Heart right ventricle (tissue), 16 donors: ENCODE results near the gene NAALADL1. TPM values are rescaled to one million over a fixed set of nuclear protein-coding genes. Genes with fewer than 3 reads are reported as not detected.
A peak's percentile ranks its signal among the peaks of the same experiment; 100 is the strongest.

Experiments used
- ATAC-seq, 8 donors: fragments of 200-7000 bp; cut with Tn5 transposase; one replicate each; pipeline ENCODE4 v1.9.1; 2020; ENCODE audit warnings: mild to moderate bottlenecking in 8 of 8, moderate library complexity in 8 of 8, moderate number of reproducible peaks in 1 of 8
- DNase-seq, 2 donors: peaks; one replicate each; pipeline ENCODE4 v3.0.0-alpha.2; 2020
- H3K27ac ChIP-seq, 10 donors: fragments of 200-600 bp; sonication (generic) in 2 of 10; one replicate each; pipeline versions ENCODE4 v1.5.0 to v1.8.0; 2020 to 2022; ENCODE audit warnings: mild to moderate bottlenecking in 3 of 10
- H3K27me3 ChIP-seq, 7 donors: fragments of 200-600 bp; one replicate each; pipeline ENCODE4 v1.8.0; 2021 to 2022; ENCODE audit warnings: mild to moderate bottlenecking in 2 of 7
- H3K36me3 ChIP-seq, 9 donors: fragments of 200-600 bp; sonication (generic) in 1 of 9; one replicate each; pipeline versions ENCODE4 v1.5.0 to v1.8.0; 2020 to 2022; ENCODE audit warnings: mild to moderate bottlenecking in 2 of 9
- H3K4me1 ChIP-seq, 9 donors: fragments of 200-600 bp; sonication (generic) in 1 of 9; one replicate each; pipeline versions ENCODE4 v1.5.0 to v1.8.0; 2020 to 2022; ENCODE audit warnings: mild to moderate bottlenecking in 4 of 9
- H3K4me3 ChIP-seq, 10 donors: fragments of 200-600 bp; sonication (generic) in 2 of 10; one replicate each; pipeline versions ENCODE4 v1.5.0 to v1.8.0; 2020 to 2022; ENCODE audit warnings: mild to moderate bottlenecking in 7 of 10, moderate library complexity in 2 of 10
- H3K9me3 ChIP-seq, 11 donors: fragments of 200-600 bp in 10 of 11; sonication (generic) in 2 of 11; one replicate each; pipeline versions ENCODE4 v1.5.0 to v1.8.0; 2013 to 2022; ENCODE audit warnings: mild to moderate bottlenecking in 2 of 11, control low read depth in 1 of 11, moderate library complexity in 1 of 11
- CTCF ChIP-seq, 9 donors: fragments of 200-600 bp; sonication (generic) in 2 of 9; IDR thresholded peaks; one replicate each; pipeline versions ENCODE4 v1.5.0 to v1.8.0; 2021 to 2022; ENCODE audit warnings: antibody characterized with exemption in 9 of 9, mild to moderate bottlenecking in 5 of 9, moderate library complexity in 1 of 9
- WGBS, 2 donors: extraction: QIAGEN DNeasy Blood & Tissue Kit; methylation state at CpG; one replicate each; pipeline ENCODE4 v1.1.7; 2013; ENCODE audit warnings: inconsistent platforms in 1 of 2; 5-methylcytosine and 5-hydroxymethylcytosine counted together
- intact Hi-C, 10 donors: fragments of 100-400 bp; cut with DNase I; formaldehyde crosslinking; loops; one replicate each; pipeline versions ENCODE4 v1.11.1 to v1.14.2; 2022
- polyA plus RNA-seq, 2 donors: library from polyadenylated mRNA; stranded (reverse); fragments of 200-250 nt; gene quantifications; one replicate each; pipeline ENCODE4 v1.2.3, GENCODE V29; 2013
- total RNA-seq, 10 donors: library from RNA; stranded (reverse); fragmentation: NEBNext Ultra II Directional in 3 of 10; extraction: Animal tissue kit (Norgen Biotek cat#: 25700) in 3 of 10; gene quantifications; one replicate each; pipeline versions ENCODE4 v1.2.1 to v1.2.4, GENCODE V29; 2021 to 2023
- donor health status: Arrhythmogenic right ventricular cardiomyopathy.
- donor health status: ischemic (EF 13 %, LVEDD 7.1; RV severe dilation, severe dysfunction).
- donor health status: healthy with polysubstance abuse.
- donor health status: DM: no; HTN: yes; CAD: no.
- donor health status: DM: no; HTN: no; CAD: no.
- donor health status: ischemic (EF 25% LVEDD 6.9; RV normal size, moderate dysfunction).
- donor health status: ischemic (EF 25% LVEDD 5.7; RV mildly dilated, moderate dysfunction).
- donor health status: healthy.
- donor health status: DM: yes; HTN: yes; CAD: no.
- donor health status: Ischemic cardiomyopathy.
- donor health status: ischemic (EF 35%, LVEDD 5.7; RV mildly dilated, moderate dysfunction).
- donor health status: nonischemic (EF 11% LVEDD 7.7; RV severe dilation, severe dysfunction).
- donor health status: DM: yes; HTN: yes; CAD: no.
- donor health status: PGD.
- donor health status: ischemic (EF 29% LVEDD 5.4; RV normal size, mild dysfunction).
- donor health status: nonischemic (EF 23%, LVEDD 6.1; RV moderate dilation, normal function).

The NAALADL1 gene
- total and polyA plus RNA-seq, 12 donors, result 2.1 to 9.1 (median 3.9) TPM

DNA sequence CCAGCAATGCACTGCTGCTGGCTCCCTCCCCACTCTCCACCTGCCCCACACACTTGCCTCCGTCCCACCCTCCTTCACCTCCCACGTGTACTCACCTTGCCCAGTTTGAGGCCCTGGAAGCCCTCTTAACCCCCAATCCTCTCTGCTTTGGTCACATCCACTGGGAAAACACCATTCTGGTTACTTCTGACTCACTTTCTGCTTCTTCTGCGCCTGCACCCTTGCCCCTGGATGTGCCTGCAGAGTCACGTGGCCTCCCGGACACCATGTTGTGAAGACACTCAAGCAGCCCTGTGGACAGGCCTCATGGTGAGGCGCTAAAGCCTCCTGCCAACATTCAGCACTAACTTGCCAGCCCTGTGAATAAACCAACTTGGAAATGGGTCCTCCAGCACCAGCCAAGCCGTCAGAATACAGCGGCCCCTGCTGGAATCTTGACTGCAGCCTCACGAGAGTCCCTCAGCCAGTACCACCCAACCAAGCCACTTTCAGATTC, 2.6 kb upstream of the NAALADL1 start:
- Histone ChIP-seq H3K36me3 (no peaks in the 10 kb centered on the region), H3K27me3 (no peaks in the 10 kb centered on the region), H3K27ac (no peak overlapping the region), H3K4me3 (no peak overlapping the region), H3K9me3 (no peaks in the 10 kb centered on the region), H3K4me1 (no peaks in the 10 kb centered on the region)
- TF ChIP-seq CTCF (IDR thresholded peaks at IDR 0.05), result peak in 4 of 9 donors; percentile 4 to 24 (median 12)
- intact Hi-C loops, result no loop called here
- ATAC-seq (no peak), DNase-seq (no peak)
- 53 to 61% methylated on average over 9 of the region's 9 CpGs for WGBS, 2 donors

DNA sequence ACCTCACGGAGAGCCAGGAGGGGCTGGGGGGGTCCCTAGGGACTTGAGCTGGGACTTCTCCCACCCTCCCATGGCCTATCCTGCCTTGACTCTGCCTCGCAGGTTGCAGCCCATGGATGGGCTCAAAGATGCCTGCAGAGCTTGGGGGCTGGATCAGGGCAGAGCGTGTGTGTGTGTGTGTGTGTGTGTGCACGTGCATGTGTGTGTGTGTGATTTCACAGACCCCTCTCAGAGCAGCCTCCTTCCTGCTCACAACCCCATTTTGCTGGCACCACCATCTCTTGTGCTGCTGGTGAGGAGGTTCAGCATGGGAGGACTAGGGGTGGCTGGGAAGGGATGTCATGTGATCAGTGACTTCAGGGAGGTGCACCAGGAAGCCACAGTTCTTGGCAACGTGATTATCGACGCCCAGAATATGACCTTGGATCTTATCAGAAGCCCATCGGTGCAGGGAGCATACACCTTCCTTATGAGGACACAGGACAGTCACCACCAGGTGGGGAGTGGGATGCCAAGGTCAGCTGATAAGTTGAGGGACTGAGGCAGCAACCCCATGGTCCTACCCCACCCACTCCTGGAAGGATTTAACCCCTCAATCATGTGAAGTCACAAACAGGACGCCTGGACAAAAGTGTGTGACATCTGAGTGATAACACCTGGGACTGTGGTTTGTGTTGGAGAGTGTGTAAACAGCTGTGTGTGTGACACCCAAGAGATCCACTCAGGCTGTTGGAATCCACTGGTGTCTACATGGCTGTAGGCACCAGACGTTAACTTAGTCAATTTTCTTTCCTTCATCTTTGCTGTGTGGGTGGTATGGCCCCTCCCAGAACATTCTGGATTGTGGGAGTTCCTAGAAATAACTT, 1.8 kb upstream of the NAALADL1 start:
- H3K4me3 ChIP-seq, result no peak overlapping the region
- WGBS, 2 donors, result 43 to 54% methylated on average over 10 of the region's 10 CpGs
- no peaks in the 10 kb centered on the region for H3K27me3 ChIP-seq
- H3K36me3 ChIP-seq, result no peaks in the 10 kb centered on the region
- no peak overlapping the region for H3K27ac ChIP-seq
- TF ChIP-seq CTCF (IDR thresholded peaks at IDR 0.05), result no peak
- no peak for DNase-seq
- no peaks in the 10 kb centered on the region for H3K4me1 ChIP-seq
- no peaks in the 10 kb centered on the region for H3K9me3 ChIP-seq
- intact Hi-C loops, result no loop called here
- ATAC-seq, result no peak

- Histone ChIP-seq H3K27me3 (no peaks in the 10 kb centered on the region), H3K9me3 (no peaks in the 10 kb centered on the region), H3K4me1 (no peaks in the 10 kb centered on the region), H3K4me3 (no peak overlapping the region), H3K27ac (no peak overlapping the region), H3K36me3 (no peaks in the 10 kb centered on the region)
- 47 to 63% methylated on average over 3 of the region's 3 CpGs for WGBS, 2 donors
- TF ChIP-seq CTCF (IDR thresholded peaks at IDR 0.05), result no peak
- ATAC-seq, result no peak
- intact Hi-C loops, result no loop called here
- DNase-seq, result no peak
Measured at GRCh38 chr11:65059523-65059922, 1.2 kb upstream of the NAALADL1 start.

- WGBS, 2 donors, result 72 to 75% methylated on average over 13 of the region's 13 CpGs
- Histone ChIP-seq H3K27me3 (no peaks in the 10 kb centered on the region), H3K27ac (no peak overlapping the region), H3K36me3 (no peaks in the 10 kb centered on the region), H3K4me1 (no peaks in the 10 kb centered on the region), H3K4me3 (no peak overlapping the region), H3K9me3 (no peaks in the 10 kb centered on the region)
- ATAC-seq (no peak), DNase-seq (no peak)
- no peak for TF ChIP-seq CTCF (IDR thresholded peaks at IDR 0.05)
- intact Hi-C loops, result no loop called here
Measured at GRCh38 chr11:65058012-65058411, 341 bp downstream of the NAALADL1 start.
